ENCODE data around the gene ELK3. TPM values are rescaled to one million over a fixed set of nuclear protein-coding genes. Genes with fewer than 3 reads are reported as not detected.
A peak's percentile ranks its signal among the peaks of the same experiment; 100 is the strongest.

ELK3 gene
- total and polyA plus RNA-seq, 2 of the 13 experiments (the other 11 are each of a cell fraction or from before 2014, with no cell fraction given), result 2.9 to 3.2 TPM

GRCh38 chr12:96190413-96191108, 3.6 kb upstream of the ELK3 start (continued):
- TF ChIP-seq TERF1 (CRISPR knock-in tag; IDR thresholded peaks at IDR 0.05), result no peak

- no peaks in the 10 kb centered on the region for H3K79me2 ChIP-seq (ENCODE audit: insufficient read depth, low read length)
- no peak overlapping the region for H2AFZ ChIP-seq (ENCODE audit: low read length)
- no peak for DNase-seq (ENCODE audit: low spot score)
- no peak for FAIRE-seq
- no peak overlapping the region; a peak in 1 of 6 replicates for H3K4me3 ChIP-seq (replicated peaks in 1 of 3; ENCODE audit: insufficient read depth in 1 of 3, low read depth in 2 of 3, low read length in 3 of 3)
- TF ChIP-seq ZNF234 (CRISPR knock-in tag; conservative IDR thresholded peaks at IDR 0.05) (no peak), RXRA (CRISPR knock-in tag; IDR thresholded peaks at IDR 0.05) (0 out of 2 replicates have a peak, but pooled peaks have one; percentile 2), CENPT (CRISPR knock-in tag; IDR thresholded peaks at IDR 0.05; ENCODE audit: low read depth) (0 out of 2 replicates have a peak, but pooled peaks have one; percentile 28)
- peaks cover 0 to 12% of the 10 kb centered on the region in 2 experiments; a peak in 3 of 5 replicates for H3K27me3 ChIP-seq (ENCODE audit: control insufficient read depth in 1 of 2, insufficient read depth in 2 of 2, low read length in 2 of 2)
- H3K36me3 ChIP-seq (replicated peaks in 1 of 2; ENCODE audit: control insufficient read depth in 1 of 2, insufficient read depth in 2 of 2, low read length in 2 of 2), result no peaks in the 10 kb centered on the region
- ChIA-PET CTCF (ENCODE audit: low intra/inter-chr PET ratio, low total read pairs) (no interaction called here), POLR2A (no interaction called here)
- WGBS (ENCODE audit: low lambda C conversion rate), result 30% methylated on average over 3 of the region's 9 CpGs
- H3K9me3 ChIP-seq (ENCODE audit: low read length), result no peaks in the 10 kb centered on the region
- intact Hi-C loops (cut with micrococcal nuclease; ENCODE audit: unreplicated experiment) (no loop called here), in situ Hi-C loops (cut with HindIII; ENCODE audit: extremely low pct_ligation_motif_present, low pct_unique_long_range_greater_than_20kb) (no loop called here)
- no peak overlapping the region for H3K9ac ChIP-seq (ENCODE audit: insufficient read depth, low read depth, low read length)
- H4K20me1 ChIP-seq (ENCODE audit: insufficient read depth, low read length), result no peaks in the 10 kb centered on the region
- ATAC-seq, result no peak; the same call in 2 of the 3 replicates
- BruUV-seq (replicated peaks), result no TSS peak
- peak overlapping the region; percentile 71 for H3K4me2 ChIP-seq (ENCODE audit: low read depth, low read length)
- no peak overlapping the region for H3K27ac ChIP-seq (ENCODE audit: extremely low read length, insufficient read depth, low read length)
- peaks cover 22% of the 10 kb centered on the region for H3K4me1 ChIP-seq (ENCODE audit: insufficient read depth, low read length)
Measured at GRCh38 chr12:96192926-96193573, 1.1 kb upstream of the ELK3 start.

Data from HepG2 (cell line).